ENCODE measurements around the gene ZC3H12D.

DNA sequence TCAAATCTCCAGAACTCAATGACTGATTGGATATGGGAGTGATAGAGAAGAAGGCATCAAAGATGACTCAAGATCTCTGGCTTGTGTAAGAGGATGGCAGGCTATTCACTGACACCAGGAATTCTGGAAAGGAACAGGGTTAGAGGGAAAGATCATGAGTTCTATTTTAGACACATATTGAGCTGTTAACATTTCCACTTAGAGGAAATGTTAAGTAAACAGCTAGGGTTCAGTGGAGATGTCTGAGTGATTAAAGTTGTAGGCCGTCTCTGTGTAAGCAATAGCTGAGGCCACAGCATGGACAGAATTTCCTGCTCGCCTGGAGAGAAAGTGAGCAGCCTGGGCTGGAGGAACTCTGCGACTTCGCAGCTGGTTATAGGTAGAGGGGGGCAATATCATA, 21.0 kb downstream of the ZC3H12D start:
- TF ChIP-seq POLR2A (IDR thresholded peaks at IDR 0.05): no peak
- TF ChIP-seq, protein P1, sequence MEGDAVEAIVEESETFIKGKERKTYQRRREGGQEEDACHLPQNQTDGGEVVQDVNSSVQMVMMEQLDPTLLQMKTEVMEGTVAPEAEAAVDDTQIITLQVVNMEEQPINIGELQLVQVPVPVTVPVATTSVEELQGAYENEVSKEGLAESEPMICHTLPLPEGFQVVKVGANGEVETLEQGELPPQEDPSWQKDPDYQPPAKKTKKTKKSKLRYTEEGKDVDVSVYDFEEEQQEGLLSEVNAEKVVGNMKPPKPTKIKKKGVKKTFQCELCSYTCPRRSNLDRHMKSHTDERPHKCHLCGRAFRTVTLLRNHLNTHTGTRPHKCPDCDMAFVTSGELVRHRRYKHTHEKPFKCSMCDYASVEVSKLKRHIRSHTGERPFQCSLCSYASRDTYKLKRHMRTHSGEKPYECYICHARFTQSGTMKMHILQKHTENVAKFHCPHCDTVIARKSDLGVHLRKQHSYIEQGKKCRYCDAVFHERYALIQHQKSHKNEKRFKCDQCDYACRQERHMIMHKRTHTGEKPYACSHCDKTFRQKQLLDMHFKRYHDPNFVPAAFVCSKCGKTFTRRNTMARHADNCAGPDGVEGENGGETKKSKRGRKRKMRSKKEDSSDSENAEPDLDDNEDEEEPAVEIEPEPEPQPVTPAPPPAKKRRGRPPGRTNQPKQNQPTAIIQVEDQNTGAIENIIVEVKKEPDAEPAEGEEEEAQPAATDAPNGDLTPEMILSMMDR (IDR thresholded peaks at IDR 0.05): no peak

Measured in thyroid gland (tissue), 4 donors.